Fibroblast of skin of scalp (primary cell): ENCODE data around the gene NOTCH1. TPM values are rescaled to one million over a fixed set of nuclear protein-coding genes. Genes with fewer than 3 reads are reported as not detected.
"Not testable (repeated sequence)": the region's sequence is repeated elsewhere in the genome, so short reads cannot be mapped to it uniquely, and the experiment has no call there.

Experiments used
- DNase-seq: peaks from one replicate; pipeline ENCODE4 v3.0.0-alpha.2; 2013
- polyA plus RNA-seq, 2 experiments: library from polyadenylated mRNA; unstranded; fragments of 120-200 nt; gene quantifications; one replicate each; pipeline ENCODE4 v1.2.1, GENCODE V29; 2013; ENCODE audit not compliant: insufficient read length in 2 of 2

NOTCH1 gene
- 20.4 TPM for polyA plus RNA-seq (2013, experiment 1 of 2; ENCODE audit: insufficient read length)
- polyA plus RNA-seq (2013, experiment 2 of 2; ENCODE audit: insufficient read length), result 20.4 TPM

DNA sequence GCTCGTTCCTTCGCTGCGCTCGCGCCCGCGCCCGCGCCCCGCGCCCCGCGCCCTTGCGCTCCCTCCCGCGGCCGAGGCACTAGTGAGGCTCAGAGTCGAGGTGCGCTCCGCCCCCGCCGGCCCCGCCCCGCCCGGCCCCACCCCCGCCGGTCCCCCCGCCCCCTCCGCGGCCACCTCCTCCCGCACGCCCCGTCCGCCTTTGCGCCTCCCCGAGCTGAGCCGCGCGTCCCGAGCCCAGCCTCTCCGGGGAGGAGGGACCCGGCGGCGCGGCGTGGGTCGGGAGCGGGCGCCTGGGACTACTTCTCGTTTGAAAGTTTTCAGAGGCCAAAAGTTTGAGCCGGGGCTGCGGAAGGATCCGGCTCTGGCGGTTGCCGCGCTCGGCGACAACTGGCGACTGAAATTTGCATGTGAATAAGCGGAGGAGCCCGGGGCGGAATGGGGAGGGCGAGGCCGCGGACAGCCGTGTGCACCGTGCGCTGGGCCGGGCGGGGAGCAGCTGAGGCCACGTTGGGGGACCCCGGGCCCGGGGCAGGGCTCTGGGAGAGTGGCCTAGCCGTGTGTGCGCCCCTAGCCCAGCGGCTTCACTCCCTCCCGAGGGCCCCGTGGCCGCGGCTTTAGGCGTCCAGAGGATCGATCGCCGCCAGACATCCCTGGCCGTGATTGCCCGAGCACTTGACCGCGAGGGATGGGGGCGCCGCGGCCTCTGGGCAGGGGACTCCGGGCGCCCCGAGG, at the start of gene NOTCH1:
TSS of gene NOTCH1 (minus strand) at position 84 of the 732 bp plus-strand sequence. CDS start 262 bp downstream, outside the sequence.
- DNase-seq, result peak; percentile 97

DNA sequence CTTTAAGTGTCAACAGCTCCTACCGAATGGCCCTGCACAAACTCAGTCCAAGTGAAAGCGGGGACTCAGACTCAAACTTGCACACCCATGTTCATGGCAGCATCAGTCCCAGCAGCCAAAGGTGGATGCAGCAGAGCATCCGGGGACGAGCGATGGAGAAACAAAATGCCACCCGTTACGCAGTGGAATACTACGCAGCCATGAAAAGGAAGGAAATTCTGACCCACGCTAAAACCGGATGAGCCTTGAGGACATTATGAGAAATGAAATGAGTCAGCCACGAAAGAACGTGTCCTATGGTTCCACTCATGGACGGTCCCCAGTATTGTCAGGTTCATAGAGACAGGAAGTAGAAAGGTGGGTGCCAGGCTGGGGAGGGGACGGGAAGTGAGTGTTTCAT, 48.6 kb upstream of the NOTCH1 start:
- no peak for DNase-seq

- no peak for DNase-seq
These were observed 47.7 kb upstream of the NOTCH1 start for GRCh38 chr9:136593581-136593980.

DNA sequence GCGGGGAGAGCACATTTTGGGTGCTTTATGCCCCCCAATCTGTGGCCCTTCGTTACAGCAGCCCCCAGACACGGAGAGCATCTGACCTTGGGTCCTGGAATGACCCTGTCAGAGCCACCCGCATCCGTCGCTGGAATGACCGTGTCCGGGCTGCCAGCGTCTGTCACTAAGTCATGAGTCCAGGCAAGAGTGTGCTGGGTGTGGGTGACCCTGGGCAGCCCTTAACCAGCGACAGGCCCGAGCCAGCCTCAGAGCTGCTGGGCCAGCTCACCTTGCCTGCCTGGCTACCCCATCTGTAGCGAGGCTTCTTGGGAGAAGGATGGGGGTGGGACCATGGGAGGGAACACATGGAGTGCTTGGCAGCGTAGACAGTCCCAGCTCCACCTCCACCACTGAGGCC, 46.8 kb upstream of the NOTCH1 start:
- DNase-seq, result no peak

GRCh38 chr9:136590821-136591752, 45.2 kb upstream of the NOTCH1 start:
- DNase-seq, result no peak

- DNase-seq, result no peak
These were observed 44.2 kb upstream of the NOTCH1 start for GRCh38 chr9:136589766-136590763.

DNA sequence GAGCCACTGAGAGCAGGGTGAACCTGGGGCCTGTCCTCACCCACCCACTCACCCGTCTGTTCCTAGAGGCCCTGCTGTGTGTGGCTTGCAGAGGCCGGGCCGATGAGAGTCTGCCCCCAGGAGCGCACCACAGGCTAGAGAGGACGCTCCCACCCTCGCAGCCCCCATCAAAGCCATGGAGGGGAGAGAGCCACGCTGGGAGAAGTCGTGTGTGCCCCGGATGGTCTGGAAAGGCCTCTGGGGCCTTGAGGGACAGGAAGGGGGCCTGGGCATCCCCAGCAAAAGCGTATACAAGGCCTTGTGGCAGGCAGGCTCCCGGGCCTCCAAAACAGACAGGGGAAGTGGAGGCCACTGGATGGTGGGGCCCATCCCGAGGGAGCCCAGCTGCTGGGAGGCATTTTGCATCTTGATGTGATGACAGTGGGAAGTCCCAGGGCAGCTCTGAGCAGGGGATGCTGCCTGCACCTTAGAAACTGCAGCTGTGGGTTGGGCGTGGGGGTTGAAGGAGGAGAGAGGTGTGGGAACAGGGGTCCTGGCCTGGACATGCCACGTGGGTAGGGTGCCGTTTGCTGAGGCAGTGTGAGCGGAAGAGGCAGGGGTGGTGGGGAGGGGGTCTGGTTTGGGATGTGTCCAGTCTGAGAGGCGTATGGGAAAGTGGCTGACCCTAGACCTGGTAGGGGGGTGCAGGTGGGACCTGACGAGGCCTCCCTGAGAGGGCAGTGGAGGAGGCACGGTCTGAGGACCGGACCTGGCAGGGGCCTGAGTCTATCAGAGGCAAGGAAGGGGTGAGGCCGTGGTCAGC, 43.0 kb upstream of the NOTCH1 start:
- no peak for DNase-seq

- DNase-seq, result no peak
These were observed 42.3 kb upstream of the NOTCH1 start for GRCh38 chr9:136587944-136588662.

- DNase-seq, result peak; percentile 68
These were observed 41.5 kb upstream of the NOTCH1 start for GRCh38 chr9:136587145-136587943.

- DNase-seq, result no peak
These were observed 40.6 kb upstream of the NOTCH1 start for GRCh38 chr9:136586391-136586953.

- no peak for DNase-seq
These were observed 39.8 kb upstream of the NOTCH1 start for GRCh38 chr9:136585531-136586120.

DNA sequence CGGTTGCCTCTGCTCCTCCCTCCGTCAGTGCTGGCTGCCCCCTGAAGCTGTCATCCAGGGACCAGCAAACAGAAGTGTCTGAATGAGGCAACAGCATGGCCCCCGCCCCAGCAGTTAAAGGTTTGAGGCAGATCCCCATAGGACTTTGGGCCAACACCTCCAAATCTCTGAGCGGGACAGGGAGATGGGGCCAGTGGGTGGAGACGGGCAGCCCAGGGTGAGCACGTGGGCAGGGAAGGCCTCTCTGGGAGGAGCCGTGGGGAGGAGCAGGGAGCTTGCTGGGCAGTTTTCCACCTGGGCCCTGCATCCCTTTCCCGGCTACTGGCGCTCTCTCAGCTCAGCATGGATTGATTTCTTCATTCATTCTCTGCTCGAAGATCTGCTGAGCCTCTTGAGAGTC, 39.1 kb upstream of the NOTCH1 start:
- DNase-seq, result no peak

DNA sequence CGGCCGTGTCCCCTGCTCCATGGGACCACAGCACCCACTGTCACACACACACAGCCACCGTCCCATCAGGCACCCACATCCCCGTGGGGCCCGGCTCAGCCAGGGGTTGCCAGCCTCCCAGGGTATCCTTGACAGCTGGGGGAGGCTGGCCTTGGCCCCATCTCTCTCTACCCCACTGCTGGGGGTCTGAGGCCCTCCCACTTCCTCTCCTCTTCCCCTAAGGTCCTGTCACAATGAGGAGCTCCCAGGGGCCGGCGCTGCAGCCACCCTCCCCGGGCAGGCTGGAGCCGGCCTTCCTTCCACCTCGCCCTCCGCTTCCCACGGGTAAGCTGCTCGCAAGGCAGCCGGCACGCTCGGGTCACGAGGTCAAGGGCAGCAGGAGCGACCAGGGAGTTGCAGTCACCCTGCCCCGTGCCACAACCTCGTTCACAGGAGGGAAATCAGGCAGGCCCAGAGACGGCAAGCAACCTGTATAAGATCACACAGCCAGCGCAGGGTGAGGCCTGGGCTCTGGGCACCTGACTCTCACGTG, 38.6 kb upstream of the NOTCH1 start:
- no peak for DNase-seq

GRCh38 chr9:136582977-136583735, 37.3 kb upstream of the NOTCH1 start:
- no peak for DNase-seq

GRCh38 chr9:136581614-136582447, 36.0 kb upstream of the NOTCH1 start:
- DNase-seq, result no peak

GRCh38 chr9:136579650-136580219, 33.9 kb upstream of the NOTCH1 start:
- not testable (repeated sequence) for DNase-seq
